OCI-LY1 (cell line): ENCODE data around the gene TMEM132A.

Source experiments
- H2AFZ ChIP-seq: fragments of 200-600 bp; sonication (generic), shearing (Covaris generic); 2 replicates; pipeline ENCODE4 v1.6.0; 2014; ENCODE audit warnings: antibody characterized with exemption, mild to moderate bottlenecking, low read length
- H3F3A ChIP-seq: fragments of 200-600 bp; sonication (generic), shearing (Covaris generic); 2 replicates; pipeline ENCODE4 v1.6.0; 2014; ENCODE audit warnings: mild to moderate bottlenecking, antibody characterized with exemption, low read length, moderate library complexity; ENCODE audit not compliant: insufficient read depth
- H3K27ac ChIP-seq: fragments of 200-600 bp; sonication (generic); 2 replicates; pipeline ENCODE4 v1.5.1; 2014; ENCODE audit warnings: low read length, mixed run types, mild to moderate bottlenecking, low read depth; ENCODE audit not compliant: poor library complexity, severe bottlenecking
- H3K27me3 ChIP-seq: fragments of 200-600 bp; sonication (generic); 2 replicates; pipeline ENCODE4 v1.6.0; 2014; ENCODE audit warnings: antibody characterized with exemption, mild to moderate bottlenecking, low read length, moderate library complexity; ENCODE audit not compliant: insufficient read depth
- H3K36me3 ChIP-seq: fragments of 200-600 bp; sonication (generic); 2 replicates; pipeline ENCODE4 v1.6.1; 2014; ENCODE audit warnings: mild to moderate bottlenecking, antibody characterized with exemption, low read length, moderate library complexity, mixed read lengths; ENCODE audit not compliant: insufficient read depth
- H3K4me1 ChIP-seq: fragments of 200-600 bp; sonication (generic); 2 replicates; pipeline ENCODE4 v1.5.1; 2014; ENCODE audit warnings: mild to moderate bottlenecking, low read length, moderate library complexity; ENCODE audit not compliant: insufficient read depth, severe bottlenecking
- H3K4me2 ChIP-seq: fragments of 200-600 bp; sonication (generic), shearing (Covaris generic); 2 replicates; pipeline ENCODE4 v1.6.1; 2014; ENCODE audit warnings: low read length
- H3K4me3 ChIP-seq: fragments of 200-600 bp; sonication (generic); 2 replicates; pipeline ENCODE4 v1.5.1; 2014; ENCODE audit warnings: low read length, low read depth, mild to moderate bottlenecking, mixed read lengths; ENCODE audit not compliant: poor library complexity, severe bottlenecking
- H3K79me2 ChIP-seq: fragments of 200-600 bp; shearing (Covaris generic); 2 replicates; pipeline ENCODE4 v1.6.1; 2016; ENCODE audit warnings: mixed run types, low read length, mixed read lengths; ENCODE audit not compliant: insufficient read depth
- H3K9ac ChIP-seq: fragments of 200-600 bp; sonication (generic), shearing (Covaris generic); 2 replicates; pipeline ENCODE4 v1.6.1; 2014; ENCODE audit warnings: mild to moderate bottlenecking, low read length, mixed read lengths
- H3K9me2 ChIP-seq: fragments of 200-600 bp; sonication (generic), shearing (Covaris generic); 2 replicates; pipeline ENCODE4 v1.6.1; 2014; ENCODE audit warnings: low read depth, mild to moderate bottlenecking, low read length, mixed read lengths
- H3K9me3 ChIP-seq: fragments of 200-600 bp; shearing (Covaris generic); 2 replicates; pipeline ENCODE4 v1.6.1; 2014; ENCODE audit warnings: low read length, mixed read lengths
- H4K20me1 ChIP-seq: fragments of 200-600 bp; sonication (generic), shearing (Covaris generic); 2 replicates; pipeline ENCODE4 v1.6.0; 2016; ENCODE audit warnings: mild to moderate bottlenecking, low read length; ENCODE audit not compliant: insufficient read depth
- CTCF ChIP-seq: fragments of 200-600 bp; sonication (generic), shearing (Covaris generic); IDR thresholded peaks from 2 replicates; pipeline ENCODE4 v1.5.1; 2017; ENCODE audit warnings: mild to moderate bottlenecking, antibody characterized with exemption, low read length, moderate library complexity, mixed read lengths
- EZH2 ChIP-seq: fragments of 200-600 bp; sonication (generic), shearing (Covaris generic); IDR thresholded peaks from 2 replicates; pipeline ENCODE4 v1.8.0; 2017; ENCODE audit warnings: borderline replicate concordance, mixed run types, mild to moderate bottlenecking, antibody characterized with exemption, low read length, moderate library complexity, mixed read lengths

TMEM132A gene

DNA sequence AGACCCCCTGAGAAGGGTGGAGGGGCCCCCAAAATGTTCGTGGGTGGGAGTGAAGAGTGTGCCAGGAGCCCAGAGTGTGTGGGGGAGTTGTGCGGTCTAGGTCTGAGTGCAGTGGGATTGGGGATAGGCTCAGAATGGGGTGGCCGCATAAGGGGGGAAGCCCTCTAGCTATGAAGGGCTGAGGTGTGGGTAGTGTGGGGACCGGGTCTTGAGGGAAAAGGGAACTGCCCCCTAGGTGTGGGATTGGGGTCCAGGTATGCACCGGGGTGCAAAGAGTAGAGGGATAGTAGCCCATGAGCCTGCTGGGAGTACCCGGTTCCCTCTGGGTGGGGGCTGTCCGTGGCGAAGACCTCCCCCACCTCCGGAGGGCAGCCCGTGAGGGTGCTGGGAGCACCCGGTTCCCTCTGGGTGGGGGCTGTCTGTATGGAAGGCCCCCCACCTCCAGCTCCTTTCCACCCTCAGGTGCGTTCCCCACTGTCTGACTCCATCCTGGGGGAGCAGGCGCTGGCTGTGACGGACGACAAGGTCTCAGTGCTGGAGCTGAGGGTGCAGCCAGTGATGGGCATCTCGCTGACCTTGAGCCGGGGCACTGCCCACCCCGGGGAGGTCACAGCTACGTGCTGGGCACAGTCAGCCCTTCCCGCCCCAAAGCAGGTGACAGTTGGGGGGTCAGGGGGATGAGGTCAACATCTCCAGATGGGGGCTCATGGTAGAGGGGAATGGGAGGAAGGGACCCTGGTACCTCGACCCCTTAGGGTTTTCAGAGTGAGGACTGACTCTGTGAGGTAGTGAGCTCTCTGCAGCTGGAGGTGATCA lies 10.7 kb downstream of the TMEM132A start:
- Histone ChIP-seq H4K20me1 (no peaks in the 10 kb centered on the region), H2AFZ (no peak overlapping the region), H3K9me3 (no peaks in the 10 kb centered on the region), H3K9me2 (no peaks in the 10 kb centered on the region), H3K4me2 (no peak overlapping the region), H3K4me1 (peaks cover 36% of the 10 kb centered on the region), H3F3A (no peaks in the 10 kb centered on the region), H3K9ac (no peak overlapping the region), H3K27me3 (no peaks in the 10 kb centered on the region), H3K27ac (no peak overlapping the region), H3K36me3 (no peaks in the 10 kb centered on the region), H3K4me3 (no peak overlapping the region), H3K79me2 (no peaks in the 10 kb centered on the region)
- TF ChIP-seq CTCF, result no peak

DNA sequence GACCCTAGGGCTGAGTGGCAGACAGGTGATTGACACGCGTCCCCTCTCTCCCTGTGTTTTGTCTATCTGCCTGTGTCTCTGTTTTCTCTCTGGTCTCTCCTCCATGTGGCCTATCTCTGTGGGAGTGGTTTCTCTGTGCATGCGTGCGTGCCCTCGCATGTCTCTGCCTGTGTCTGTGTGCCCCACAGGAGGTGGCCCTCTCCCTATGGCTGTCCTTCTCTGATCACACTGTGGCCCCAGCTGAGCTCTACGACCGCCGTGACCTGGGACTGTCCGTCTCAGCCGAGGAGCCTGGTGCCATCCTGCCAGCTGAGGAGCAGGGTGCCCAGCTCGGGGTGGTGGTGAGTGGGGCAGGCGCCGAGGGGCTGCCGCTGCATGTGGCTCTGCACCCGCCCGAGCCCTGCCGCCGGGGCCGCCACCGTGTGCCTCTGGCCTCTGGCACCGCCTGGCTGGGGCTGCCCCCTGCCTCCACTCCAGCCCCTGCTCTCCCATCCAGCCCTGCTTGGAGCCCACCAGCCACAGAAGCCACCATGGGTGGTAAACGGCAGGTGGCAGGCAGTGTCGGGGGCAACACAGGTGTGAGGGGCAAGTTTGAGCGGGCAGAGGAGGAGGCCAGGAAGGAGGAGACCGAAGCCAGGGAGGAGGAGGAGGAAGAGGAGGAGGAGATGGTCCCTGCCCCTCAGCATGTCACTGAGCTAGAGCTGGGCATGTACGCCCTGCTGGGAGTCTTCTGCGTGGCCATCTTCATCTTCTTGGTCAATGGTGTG lies 11.6 kb downstream of the TMEM132A start:
- H3K36me3 ChIP-seq, result no peaks in the 10 kb centered on the region
- no peak for TF ChIP-seq CTCF
- TF ChIP-seq EZH2, result no peak
- no peaks in the 10 kb centered on the region for H3F3A ChIP-seq
- H3K9me2 ChIP-seq, result no peaks in the 10 kb centered on the region
- H4K20me1 ChIP-seq, result no peaks in the 10 kb centered on the region
- no peaks in the 10 kb centered on the region for H3K9me3 ChIP-seq
- no peak overlapping the region for H2AFZ ChIP-seq
- H3K4me2 ChIP-seq, result no peak overlapping the region
- no peak overlapping the region for H3K9ac ChIP-seq
- H3K27me3 ChIP-seq, result no peaks in the 10 kb centered on the region
- no peaks in the 10 kb centered on the region for H3K79me2 ChIP-seq
- H3K4me1 ChIP-seq, result peaks cover 36% of the 10 kb centered on the region
- no peak overlapping the region for H3K4me3 ChIP-seq
- H3K27ac ChIP-seq, result no peak overlapping the region

DNA sequence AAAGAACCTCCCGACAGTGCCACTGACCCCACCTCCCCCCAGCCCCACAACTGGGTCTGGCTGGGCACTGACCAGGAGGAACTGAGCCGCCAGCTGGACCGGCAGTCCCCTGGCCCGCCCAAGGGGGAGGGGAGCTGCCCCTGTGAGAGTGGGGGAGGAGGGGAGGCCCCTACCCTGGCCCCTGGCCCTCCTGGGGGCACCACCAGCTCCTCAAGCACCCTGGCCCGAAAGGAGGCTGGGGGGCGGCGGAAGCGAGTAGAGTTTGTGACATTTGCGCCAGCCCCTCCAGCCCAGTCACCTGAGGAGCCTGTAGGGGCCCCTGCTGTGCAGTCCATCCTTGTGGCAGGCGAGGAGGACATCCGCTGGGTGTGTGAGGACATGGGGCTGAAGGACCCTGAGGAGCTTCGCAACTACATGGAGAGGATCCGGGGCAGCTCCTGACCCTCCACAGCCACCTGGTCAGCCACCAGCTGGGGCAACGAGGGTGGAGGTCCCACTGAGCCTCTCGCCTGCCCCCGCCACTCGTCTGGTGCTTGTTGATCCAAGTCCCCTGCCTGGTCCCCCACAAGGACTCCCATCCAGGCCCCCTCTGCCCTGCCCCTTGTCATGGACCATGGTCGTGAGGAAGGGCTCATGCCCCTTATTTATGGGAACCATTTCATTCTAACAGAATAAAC lies 12.3 kb downstream of the TMEM132A start:
- no peak overlapping the region for H3K4me3 ChIP-seq
- no peaks in the 10 kb centered on the region for H3K27me3 ChIP-seq
- no peaks in the 10 kb centered on the region for H3K79me2 ChIP-seq
- no peaks in the 10 kb centered on the region for H3K9me2 ChIP-seq
- H3K27ac ChIP-seq, result no peak overlapping the region
- no peak overlapping the region for H3K4me2 ChIP-seq
- peaks cover 29% of the 10 kb centered on the region for H3K4me1 ChIP-seq
- H4K20me1 ChIP-seq, result no peaks in the 10 kb centered on the region
- H2AFZ ChIP-seq, result no peak overlapping the region
- no peaks in the 10 kb centered on the region for H3F3A ChIP-seq
- H3K36me3 ChIP-seq, result no peaks in the 10 kb centered on the region
- H3K9ac ChIP-seq, result no peak overlapping the region
- H3K9me3 ChIP-seq, result no peaks in the 10 kb centered on the region
- TF ChIP-seq EZH2 (no peak), CTCF (no peak)
